ENCODE data around the gene GLG1.
"Not testable (repeated sequence)": the region's sequence is repeated elsewhere in the genome, so short reads cannot be mapped to it uniquely, and the experiment has no call there.

The GLG1 gene

GRCh38 chr16:74575175-74575806 is 31.6 kb downstream of the GLG1 start:
- DNase-seq (ENCODE audit: low read depth in 3 of 3), result no peak

GRCh38 chr16:74574146-74574545 is 32.8 kb downstream of the GLG1 start:
- DNase-seq (ENCODE audit: low read depth in 3 of 3), result no peak

- no peak for DNase-seq (ENCODE audit: low read depth in 3 of 3)
Measured at GRCh38 chr16:74573622-74574021, 33.3 kb downstream of the GLG1 start.

GRCh38 chr16:74570412-74571301 is 36.3 kb downstream of the GLG1 start:
- no peak for DNase-seq (ENCODE audit: low read depth in 3 of 3)

GRCh38 chr16:74568961-74569631 is 37.8 kb downstream of the GLG1 start:
- DNase-seq (ENCODE audit: low read depth in 3 of 3), result no peak

- DNase-seq (ENCODE audit: low read depth in 3 of 3), result no peak
Measured at GRCh38 chr16:74567901-74568300, 39.0 kb downstream of the GLG1 start.

- no peak for DNase-seq (ENCODE audit: low read depth in 3 of 3)
Measured at GRCh38 chr16:74565378-74565777, 41.5 kb downstream of the GLG1 start.

GRCh38 chr16:74564451-74564984 is 42.4 kb downstream of the GLG1 start:
- no peak for DNase-seq (ENCODE audit: low read depth in 3 of 3)

GRCh38 chr16:74563828-74564263 is 43.1 kb downstream of the GLG1 start:
- peak in 2 of 3 donors; percentile 8 for DNase-seq (ENCODE audit: low read depth in 3 of 3)

GRCh38 chr16:74562117-74562516 is 44.8 kb downstream of the GLG1 start:
- DNase-seq (ENCODE audit: low read depth in 3 of 3), result no peak

- DNase-seq (ENCODE audit: low read depth in 3 of 3), result no peak
Measured at GRCh38 chr16:74561626-74562025, 45.3 kb downstream of the GLG1 start.

- no peak for DNase-seq (ENCODE audit: low read depth in 3 of 3)
Measured at GRCh38 chr16:74560912-74561311, 46.0 kb downstream of the GLG1 start.

GRCh38 chr16:74558873-74559272 is 48.0 kb downstream of the GLG1 start:
- DNase-seq (ENCODE audit: low read depth in 3 of 3), result no peak

- no peak for DNase-seq (ENCODE audit: low read depth in 3 of 3)
Measured at GRCh38 chr16:74557275-74557674, 49.6 kb downstream of the GLG1 start.

GRCh38 chr16:74556375-74556922 is 50.5 kb downstream of the GLG1 start:
- DNase-seq (ENCODE audit: low read depth in 3 of 3), result no peak

- not testable (repeated sequence) for DNase-seq (ENCODE audit: low read depth in 3 of 3)
Measured at GRCh38 chr16:74552357-74552756, 54.6 kb downstream of the GLG1 start.

- not testable (repeated sequence) for DNase-seq (ENCODE audit: low read depth in 3 of 3)
Measured at GRCh38 chr16:74550227-74551019, 56.5 kb downstream of the GLG1 start.

- not testable (repeated sequence) for DNase-seq (ENCODE audit: low read depth in 3 of 3)
Measured at GRCh38 chr16:74546112-74546511, 60.8 kb downstream of the GLG1 start.

- not testable (repeated sequence) for DNase-seq (ENCODE audit: low read depth in 3 of 3)
Measured at GRCh38 chr16:74542911-74543578, 63.9 kb downstream of the GLG1 start.

GRCh38 chr16:74540663-74541062 is 66.3 kb downstream of the GLG1 start:
- DNase-seq (ENCODE audit: low read depth in 3 of 3), result not testable (repeated sequence)

Measured in stimulated activated CD4-positive, alpha-beta T cell treated with anti-CD3 and anti-CD28 coated beads, TNF-alpha, amount 100 ng/mL, for 48 hours (primary cell).